Measurements from ENCODE around the gene RAD17. TPM values are rescaled to one million over a fixed set of nuclear protein-coding genes. Genes with fewer than 3 reads are reported as not detected.

Gene RAD17
- total RNA-seq, 2 experiments from 2014 or later = 27.7 to 31.3 TPM

Other genes with a start within 250 kb of the RAD17 start
- gene CCNB1, start 202.7 kb upstream of the RAD17 start, total RNA-seq = 100 to 1,000 TPM; 163 to 205 TPM
- 10 to 100 TPM; 96.0 to 98.3 TPM for gene CENPH, start 180.2 kb upstream of the RAD17 start, total RNA-seq
- 10 to 100 TPM; 47.0 to 47.8 TPM for gene CDK7, start 134.9 kb upstream of the RAD17 start, total RNA-seq
- gene CCDC125, start 37.0 kb upstream of the RAD17 start, total RNA-seq = 10 to 100 TPM; 10.2 to 14.0 TPM
- 10 to 100 TPM; 63.2 to 93.8 TPM for gene AK6, start 298 bp upstream of the RAD17 start, total RNA-seq
- gene TAF9, start 298 bp upstream of the RAD17 start, total RNA-seq = 10 to 100 TPM; 67.5 to 73.8 TPM
- under 1 TPM; 0.30 to 0.58 TPM for gene MARVELD2, start 45.3 kb downstream of the RAD17 start, total RNA-seq
- gene OCLN, start 123.0 kb downstream of the RAD17 start, total RNA-seq = 1 to 10 TPM in 1 of 2 experiments, under 1 TPM in 1; 0.57 to 2.1 TPM
- 10 to 100 TPM; 42.2 to 48.5 TPM for gene GTF2H2C, start 190.4 kb downstream of the RAD17 start, total RNA-seq

All from activated CD4-positive, alpha-beta T cell treated with anti-CD3 and anti-CD28 coated beads for 36 hours (primary cell).